RKO (cell line): ENCODE measurements around the gene GPR62.
"Not testable (repeated sequence)": the region's sequence is repeated elsewhere in the genome, so short reads cannot be mapped to it uniquely, and the experiment has no call there.

Experiments
- DNase-seq: peaks from one replicate; pipeline ENCODE4 v3.0.0-alpha.2; 2016; ENCODE audit warnings: low spot score

GPR62 gene

GRCh38 chr3:51955175-51955892 is at the start of gene GPR62:
Gene GPR62 (plus strand): TSS chr3:51955381. CDS start chr3:51955653, 272 bp downstream.
- DNase-seq = no peak

DNA sequence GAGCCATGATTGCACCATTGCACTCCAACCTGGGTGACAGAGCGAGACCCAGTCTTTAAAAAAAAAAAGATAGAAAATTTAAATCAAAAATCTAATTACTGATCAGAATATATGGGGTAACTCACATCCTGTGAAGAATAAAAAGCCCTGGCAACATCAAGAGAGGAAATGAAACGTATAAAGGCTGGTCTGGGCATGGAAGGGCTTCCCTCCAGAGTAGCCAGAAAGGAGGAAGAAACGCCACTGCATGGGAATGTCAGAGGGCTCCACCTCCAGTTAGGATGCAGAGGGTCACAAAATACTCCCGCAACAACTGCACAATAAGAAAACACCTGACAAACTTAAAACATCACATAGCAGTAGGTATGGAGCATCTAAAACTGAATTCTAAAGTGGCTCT is 47.2 kb upstream of the GPR62 start:
- no peak for DNase-seq

- no peak for DNase-seq
Measured at GRCh38 chr3:51916418-51916817, 38.8 kb upstream of the GPR62 start.

DNA sequence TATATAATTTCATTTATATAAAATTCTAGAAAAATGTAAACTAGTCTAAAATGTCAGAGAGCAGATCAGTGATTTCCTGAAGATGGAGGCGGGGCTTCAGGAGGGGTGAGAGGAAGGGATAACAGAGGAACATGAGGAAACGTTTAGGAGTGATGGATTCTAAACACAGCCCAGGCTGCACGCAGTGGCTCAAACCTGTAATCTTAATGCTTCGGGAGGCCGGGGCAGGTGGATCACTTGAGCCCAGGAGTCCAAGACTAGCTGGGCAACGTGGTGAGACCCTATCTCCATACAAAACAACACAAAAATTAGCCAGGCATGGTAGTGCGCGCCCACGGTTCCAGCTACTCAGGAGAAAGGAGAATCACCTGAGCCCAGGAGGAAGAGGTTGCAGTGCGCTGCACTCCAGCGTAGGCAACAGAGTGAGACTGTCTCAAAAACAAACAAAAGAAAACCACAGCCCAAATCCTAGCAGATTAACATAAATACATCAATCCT is 34.1 kb upstream of the GPR62 start:
- no peak for DNase-seq

GRCh38 chr3:51927061-51927977 is 27.9 kb upstream of the GPR62 start:
- DNase-seq = no peak

GRCh38 chr3:51928438-51928837 is 26.7 kb upstream of the GPR62 start:
- DNase-seq = no peak

GRCh38 chr3:51928981-51929380 is 26.2 kb upstream of the GPR62 start:
- DNase-seq = not testable (repeated sequence)

GRCh38 chr3:51929420-51930003 is 25.7 kb upstream of the GPR62 start:
- peak; percentile 50 for DNase-seq

- DNase-seq = no peak
Measured at GRCh38 chr3:51930439-51930838, 24.7 kb upstream of the GPR62 start.

- no peak for DNase-seq
Measured at GRCh38 chr3:51931756-51932155, 23.4 kb upstream of the GPR62 start.

- no peak for DNase-seq
Measured at GRCh38 chr3:51932471-51933370, 22.5 kb upstream of the GPR62 start.

- DNase-seq = no peak
Measured at GRCh38 chr3:51933471-51934138, 21.6 kb upstream of the GPR62 start.

DNA sequence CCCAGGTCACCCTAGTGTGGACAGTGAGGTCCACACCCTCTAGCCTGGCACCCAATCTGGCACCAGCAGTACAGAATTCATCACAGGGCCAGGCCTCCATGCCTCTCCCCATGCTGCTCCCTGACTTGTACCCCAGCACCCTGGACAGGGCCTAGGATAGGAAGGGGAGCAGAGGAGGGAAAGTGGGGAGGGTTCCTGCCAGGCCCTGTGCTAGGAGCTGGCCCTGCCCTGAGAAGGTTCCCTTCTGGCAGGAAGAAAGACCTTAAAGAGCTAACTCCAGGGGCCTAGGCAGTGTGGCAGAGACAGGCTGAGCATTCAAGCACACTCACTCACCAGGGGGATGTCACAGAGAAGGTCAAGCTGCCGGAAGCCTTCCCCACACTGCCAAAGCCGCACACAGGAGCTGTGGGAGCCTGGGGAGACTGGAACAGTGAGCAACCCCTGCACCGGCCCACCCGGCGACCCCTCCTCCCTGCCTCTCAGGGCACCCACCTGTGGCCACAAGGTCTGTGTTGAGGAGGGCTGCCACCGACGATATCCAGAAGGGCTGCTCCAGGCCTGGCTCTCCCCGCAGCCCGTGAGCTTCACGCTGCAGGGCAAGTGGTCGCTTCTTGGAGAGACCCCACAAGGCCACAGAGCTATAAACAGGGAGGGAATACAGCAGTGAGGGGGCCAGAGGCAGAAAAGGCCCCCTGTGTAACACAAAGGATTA is 20.9 kb upstream of the GPR62 start:
- DNase-seq = no peak

DNA sequence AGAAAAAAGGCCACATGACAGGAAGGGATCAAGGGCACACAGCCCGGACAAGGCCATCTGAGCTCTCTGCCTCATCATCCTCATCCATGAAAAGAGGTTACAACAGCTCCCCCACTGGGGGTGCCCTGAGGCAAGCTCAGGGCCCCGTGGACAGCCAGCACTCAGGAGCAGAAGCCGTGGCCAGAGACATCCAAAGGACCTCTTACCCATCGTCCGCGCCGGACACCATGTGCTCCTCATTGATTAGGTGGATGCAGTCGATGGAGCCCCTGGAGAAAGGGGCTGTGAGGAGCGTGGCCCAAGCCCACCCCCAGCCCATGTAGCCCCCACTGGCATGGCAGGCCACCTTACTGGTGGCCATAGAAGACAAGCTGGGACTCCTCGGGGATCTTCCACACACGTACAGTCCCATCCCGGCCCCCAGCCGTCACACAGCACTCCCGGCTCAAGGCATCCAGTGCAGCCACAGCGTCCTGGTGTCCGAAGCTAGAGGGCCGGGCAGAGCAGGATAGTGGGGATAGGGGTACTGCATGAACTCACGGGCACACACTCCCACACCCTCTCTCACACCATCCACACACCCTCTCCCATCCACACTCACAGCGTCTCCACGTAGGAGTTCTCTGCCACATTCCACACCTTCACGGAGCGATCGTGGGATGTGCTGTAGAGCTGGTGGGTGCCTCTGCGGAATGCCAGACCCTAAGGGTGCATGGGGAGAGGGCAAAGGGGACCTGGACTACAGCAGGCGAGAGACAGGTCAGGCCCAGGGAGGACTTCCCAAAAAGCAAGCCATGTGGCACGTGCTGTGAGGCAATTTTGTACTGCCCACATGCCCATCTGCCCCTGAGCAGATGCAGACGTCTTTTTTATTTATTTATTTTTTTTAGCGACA is 19.9 kb upstream of the GPR62 start:
- DNase-seq = no peak

GRCh38 chr3:51935886-51936755 is 19.1 kb upstream of the GPR62 start:
- no peak for DNase-seq

GRCh38 chr3:51937014-51937413 is 18.2 kb upstream of the GPR62 start:
- peak; percentile 26 for DNase-seq

- DNase-seq = no peak
Measured at GRCh38 chr3:51937611-51938450, 17.4 kb upstream of the GPR62 start.
